Measurements from ENCODE around the gene TAX1BP1.

TAX1BP1 gene

GRCh38 chr7:27705200-27705594 is 34.8 kb upstream of the TAX1BP1 start:
- Histone ChIP-seq H3K9ac (no peak overlapping the region), H3K4me1 (no peaks in the 10 kb centered on the region), H3K4me2 (no peak overlapping the region), H3K36me3 (no peaks in the 10 kb centered on the region), H3K27ac (no peak overlapping the region), H4K20me1 (no peaks in the 10 kb centered on the region), H3K4me3 (no peak overlapping the region), H3K27me3 (no peaks in the 10 kb centered on the region), H3K9me3 (replicated peaks in 1 of 11) (peaks cover 0 to 5% (median 0%) of the 10 kb centered on the region in 11 experiments; a peak in 2 of 22 replicates)
- TF ChIP-seq Cebpa-rat (IDR thresholded peaks at IDR 0.05), result no peak

GRCh38 chr7:27708485-27708884 is 31.5 kb upstream of the TAX1BP1 start:
- H4K20me1 ChIP-seq, result no peaks in the 10 kb centered on the region
- no peaks in the 10 kb centered on the region for H3K36me3 ChIP-seq
- no peaks in the 10 kb centered on the region for H3K4me1 ChIP-seq
- no peak overlapping the region for H3K4me2 ChIP-seq
- peaks cover 0 to 5% (median 0%) of the 10 kb centered on the region in 11 experiments; a peak in 2 of 22 replicates for H3K9me3 ChIP-seq (replicated peaks in 1 of 11)
- H3K27ac ChIP-seq, result no peak overlapping the region
- H3K9ac ChIP-seq, result no peak overlapping the region
- H3K4me3 ChIP-seq, result no peak overlapping the region
- TF ChIP-seq Cebpa-rat (IDR thresholded peaks at IDR 0.05), result no peak
- no peaks in the 10 kb centered on the region for H3K27me3 ChIP-seq

GRCh38 chr7:27709137-27710075 is 30.6 kb upstream of the TAX1BP1 start:
- no peak overlapping the region for H3K9ac ChIP-seq

GRCh38 chr7:27712217-27712616 is 27.7 kb upstream of the TAX1BP1 start:
- H3K4me1 ChIP-seq, result no peaks in the 10 kb centered on the region
- no peaks in the 10 kb centered on the region for H4K20me1 ChIP-seq

More at GRCh38 chr7:27709137-27710075, 30.6 kb upstream of the TAX1BP1 start:
- no peak overlapping the region for H3K27ac ChIP-seq
- no peak for TF ChIP-seq Cebpa-rat (IDR thresholded peaks at IDR 0.05)
- H3K27me3 ChIP-seq, result no peaks in the 10 kb centered on the region
- H4K20me1 ChIP-seq, result no peaks in the 10 kb centered on the region
- no peak overlapping the region for H3K4me3 ChIP-seq
- no peak overlapping the region for H3K4me2 ChIP-seq
- H3K9me3 ChIP-seq (replicated peaks in 1 of 11), result peaks cover 0 to 5% (median 0%) of the 10 kb centered on the region in 11 experiments; a peak in 2 of 22 replicates
- H3K36me3 ChIP-seq, result no peaks in the 10 kb centered on the region
- no peaks in the 10 kb centered on the region for H3K4me1 ChIP-seq

GRCh38 chr7:27714831-27715444 is 25.0 kb upstream of the TAX1BP1 start:
- Histone ChIP-seq H3K4me1 (no peaks in the 10 kb centered on the region), H3K4me3 (no peak overlapping the region), H3K9me3 (replicated peaks in 1 of 11) (0 out of 22 replicates have a peak, but pooled peaks cover 0 to 5% (median 0%) of the 10 kb centered on the region in 11 experiments), H3K27me3 (no peaks in the 10 kb centered on the region), H3K27ac (no peak overlapping the region), H3K4me2 (no peak overlapping the region), H3K9ac (no peak overlapping the region), H3K36me3 (no peaks in the 10 kb centered on the region), H4K20me1 (no peaks in the 10 kb centered on the region)
- TF ChIP-seq Cebpa-rat (IDR thresholded peaks at IDR 0.05), result no peak

More at GRCh38 chr7:27712217-27712616, 27.7 kb upstream of the TAX1BP1 start:
- Histone ChIP-seq H3K9me3 (replicated peaks in 1 of 11) (peaks cover 0 to 5% (median 0%) of the 10 kb centered on the region in 11 experiments; a peak in 2 of 22 replicates), H3K4me3 (no peak overlapping the region), H3K36me3 (no peaks in the 10 kb centered on the region), H3K4me2 (no peak overlapping the region), H3K27ac (no peak overlapping the region), H3K27me3 (no peaks in the 10 kb centered on the region), H3K9ac (no peak overlapping the region)
- no peak for TF ChIP-seq Cebpa-rat (IDR thresholded peaks at IDR 0.05)

GRCh38 chr7:27723085-27723484 is 16.9 kb upstream of the TAX1BP1 start:
- Histone ChIP-seq H3K9ac (no peak overlapping the region), H3K27ac (no peak overlapping the region), H3K4me1 (peaks cover 0 to 8% (median 7%) of the 10 kb centered on the region in 10 experiments; a peak in 11 of 20 replicates), H4K20me1 (no peaks in the 10 kb centered on the region), H3K4me2 (no peak overlapping the region), H3K36me3 (no peaks in the 10 kb centered on the region), H3K27me3 (no peaks in the 10 kb centered on the region), H3K4me3 (no peak overlapping the region), H3K9me3 (replicated peaks in 1 of 11) (no peaks in the 10 kb centered on the region)
- no peak for TF ChIP-seq Cebpa-rat (IDR thresholded peaks at IDR 0.05)

GRCh38 chr7:27727058-27727457 is 12.9 kb upstream of the TAX1BP1 start:
- no peak for TF ChIP-seq Cebpa-rat (IDR thresholded peaks at IDR 0.05)
- H3K4me2 ChIP-seq, result no peak overlapping the region
- peaks cover 0 to 8% (median 7%) of the 10 kb centered on the region in 10 experiments; a peak in 11 of 20 replicates for H3K4me1 ChIP-seq
- no peak overlapping the region for H3K4me3 ChIP-seq
- no peaks in the 10 kb centered on the region for H3K36me3 ChIP-seq
- H3K27ac ChIP-seq, result no peak overlapping the region
- no peaks in the 10 kb centered on the region for H3K27me3 ChIP-seq
- H3K9ac ChIP-seq, result no peak overlapping the region
- H4K20me1 ChIP-seq, result no peaks in the 10 kb centered on the region
- no peaks in the 10 kb centered on the region for H3K9me3 ChIP-seq (replicated peaks in 1 of 11)

- Histone ChIP-seq H3K4me2 (no peak overlapping the region), H3K4me1 (peaks cover 0 to 8% (median 7%) of the 10 kb centered on the region in 10 experiments; a peak in 11 of 20 replicates), H3K27me3 (no peaks in the 10 kb centered on the region), H3K27ac (no peak overlapping the region), H3K9ac (no peak overlapping the region), H4K20me1 (no peaks in the 10 kb centered on the region), H3K9me3 (replicated peaks in 1 of 11) (no peaks in the 10 kb centered on the region), H3K4me3 (no peak overlapping the region), H3K36me3 (no peaks in the 10 kb centered on the region)
- TF ChIP-seq Cebpa-rat (IDR thresholded peaks at IDR 0.05), result no peak
These were observed 9.8 kb upstream of the TAX1BP1 start for GRCh38 chr7:27730112-27730511.

- no peaks in the 10 kb centered on the region for H3K27me3 ChIP-seq
- H3K4me3 ChIP-seq, result no peak overlapping the region
- no peak overlapping the region for H3K4me2 ChIP-seq
- peaks cover 0 to 12% (median 10%) of the 10 kb centered on the region in 10 experiments; a peak in 13 of 20 replicates for H3K4me1 ChIP-seq
- no peaks in the 10 kb centered on the region for H4K20me1 ChIP-seq
- no peaks in the 10 kb centered on the region for H3K36me3 ChIP-seq
- no peak overlapping the region for H3K27ac ChIP-seq
- no peaks in the 10 kb centered on the region for H3K9me3 ChIP-seq (replicated peaks in 1 of 11)
- no peak overlapping the region for H3K9ac ChIP-seq
- no peak for TF ChIP-seq Cebpa-rat (IDR thresholded peaks at IDR 0.05)
These were observed 5.4 kb upstream of the TAX1BP1 start for GRCh38 chr7:27734583-27734982.
